Heart right ventricle (tissue), 16 donors: ENCODE data around the gene CNKSR2. TPM values are rescaled to one million over a fixed set of nuclear protein-coding genes. Genes with fewer than 3 reads are reported as not detected.

Experiments used
- ATAC-seq, 8 donors: fragments of 200-7000 bp; cut with Tn5 transposase; one replicate each; pipeline ENCODE4 v1.9.1; 2020; ENCODE audit warnings: mild to moderate bottlenecking in 8 of 8, moderate library complexity in 8 of 8, moderate number of reproducible peaks in 1 of 8
- DNase-seq, 2 donors: peaks; one replicate each; pipeline ENCODE4 v3.0.0-alpha.2; 2020
- H3K27ac ChIP-seq, 10 donors: fragments of 200-600 bp; sonication (generic) in 2 of 10; one replicate each; pipeline versions ENCODE4 v1.5.0 to v1.8.0; 2020 to 2022; ENCODE audit warnings: mild to moderate bottlenecking in 3 of 10
- H3K27me3 ChIP-seq, 7 donors: fragments of 200-600 bp; one replicate each; pipeline ENCODE4 v1.8.0; 2021 to 2022; ENCODE audit warnings: mild to moderate bottlenecking in 2 of 7
- H3K36me3 ChIP-seq, 9 donors: fragments of 200-600 bp; sonication (generic) in 1 of 9; one replicate each; pipeline versions ENCODE4 v1.5.0 to v1.8.0; 2020 to 2022; ENCODE audit warnings: mild to moderate bottlenecking in 2 of 9
- H3K4me1 ChIP-seq, 9 donors: fragments of 200-600 bp; sonication (generic) in 1 of 9; one replicate each; pipeline versions ENCODE4 v1.5.0 to v1.8.0; 2020 to 2022; ENCODE audit warnings: mild to moderate bottlenecking in 4 of 9
- H3K4me3 ChIP-seq, 10 donors: fragments of 200-600 bp; sonication (generic) in 2 of 10; one replicate each; pipeline versions ENCODE4 v1.5.0 to v1.8.0; 2020 to 2022; ENCODE audit warnings: mild to moderate bottlenecking in 7 of 10, moderate library complexity in 2 of 10
- H3K9me3 ChIP-seq, 11 donors: fragments of 200-600 bp in 10 of 11; sonication (generic) in 2 of 11; one replicate each; pipeline versions ENCODE4 v1.5.0 to v1.8.0; 2013 to 2022; ENCODE audit warnings: mild to moderate bottlenecking in 2 of 11, control low read depth in 1 of 11, moderate library complexity in 1 of 11
- WGBS, 2 donors: extraction: QIAGEN DNeasy Blood & Tissue Kit; methylation state at CpG; one replicate each; pipeline ENCODE4 v1.1.7; 2013; ENCODE audit warnings: inconsistent platforms in 1 of 2; 5-methylcytosine and 5-hydroxymethylcytosine counted together
- intact Hi-C, 10 donors: fragments of 100-400 bp; cut with DNase I; formaldehyde crosslinking; loops; one replicate each; pipeline versions ENCODE4 v1.11.1 to v1.14.2; 2022
- polyA plus RNA-seq, 2 donors: library from polyadenylated mRNA; stranded (reverse); fragments of 200-250 nt; gene quantifications; one replicate each; pipeline ENCODE4 v1.2.3, GENCODE V29; 2013
- total RNA-seq, 10 donors: library from RNA; stranded (reverse); fragmentation: NEBNext Ultra II Directional in 3 of 10; extraction: Animal tissue kit (Norgen Biotek cat#: 25700) in 3 of 10; gene quantifications; one replicate each; pipeline versions ENCODE4 v1.2.1 to v1.2.4, GENCODE V29; 2021 to 2023
- TF ChIP-seq, protein P1 (sequence below), 9 donors: fragments of 200-600 bp; sonication (generic) in 2 of 9; IDR thresholded peaks; one replicate each; pipeline versions ENCODE4 v1.5.0 to v1.8.0; 2021 to 2022; ENCODE audit warnings: antibody characterized with exemption in 9 of 9, mild to moderate bottlenecking in 5 of 9, moderate library complexity in 1 of 9
- donor health status: Arrhythmogenic right ventricular cardiomyopathy.
- donor health status: ischemic (EF 13 %, LVEDD 7.1; RV severe dilation, severe dysfunction).
- donor health status: healthy with polysubstance abuse.
- donor health status: DM: no; HTN: yes; CAD: no.
- donor health status: DM: no; HTN: no; CAD: no.
- donor health status: ischemic (EF 25% LVEDD 6.9; RV normal size, moderate dysfunction).
- donor health status: ischemic (EF 25% LVEDD 5.7; RV mildly dilated, moderate dysfunction).
- donor health status: healthy.
- donor health status: DM: yes; HTN: yes; CAD: no.
- donor health status: Ischemic cardiomyopathy.
- donor health status: ischemic (EF 35%, LVEDD 5.7; RV mildly dilated, moderate dysfunction).
- donor health status: nonischemic (EF 11% LVEDD 7.7; RV severe dilation, severe dysfunction).
- donor health status: DM: yes; HTN: yes; CAD: no.
- donor health status: PGD.
- donor health status: ischemic (EF 29% LVEDD 5.4; RV normal size, mild dysfunction).
- donor health status: nonischemic (EF 23%, LVEDD 6.1; RV moderate dilation, normal function).

Gene CNKSR2
- total and polyA plus RNA-seq, 12 donors, result 0.03 to 1.6 (median 0.44) TPM

GRCh38 chrX:21660156-21660555 lies 285.9 kb downstream of the CNKSR2 start:
- Histone ChIP-seq H3K27ac (peak overlapping the region in 4 of 10 donors; percentile 47 to 80 (median 61)), H3K4me3 (peak overlapping the region in 5 of 10 donors; percentile 49 to 54 (median 52))

GRCh38 chrX:21661316-21661715 lies 287.1 kb downstream of the CNKSR2 start:
- whole genome bisulfite sequencing, 2 donors, result 58 to 64% methylated on average over 6 of the region's 6 CpGs
- peak overlapping the region in 1 of 10 donors; percentile 49 for H3K4me3 ChIP-seq
- H3K27ac ChIP-seq, result peak overlapping the region in 5 of 10 donors; percentile 35 to 80 (median 56)
- TF ChIP-seq, protein P1, sequence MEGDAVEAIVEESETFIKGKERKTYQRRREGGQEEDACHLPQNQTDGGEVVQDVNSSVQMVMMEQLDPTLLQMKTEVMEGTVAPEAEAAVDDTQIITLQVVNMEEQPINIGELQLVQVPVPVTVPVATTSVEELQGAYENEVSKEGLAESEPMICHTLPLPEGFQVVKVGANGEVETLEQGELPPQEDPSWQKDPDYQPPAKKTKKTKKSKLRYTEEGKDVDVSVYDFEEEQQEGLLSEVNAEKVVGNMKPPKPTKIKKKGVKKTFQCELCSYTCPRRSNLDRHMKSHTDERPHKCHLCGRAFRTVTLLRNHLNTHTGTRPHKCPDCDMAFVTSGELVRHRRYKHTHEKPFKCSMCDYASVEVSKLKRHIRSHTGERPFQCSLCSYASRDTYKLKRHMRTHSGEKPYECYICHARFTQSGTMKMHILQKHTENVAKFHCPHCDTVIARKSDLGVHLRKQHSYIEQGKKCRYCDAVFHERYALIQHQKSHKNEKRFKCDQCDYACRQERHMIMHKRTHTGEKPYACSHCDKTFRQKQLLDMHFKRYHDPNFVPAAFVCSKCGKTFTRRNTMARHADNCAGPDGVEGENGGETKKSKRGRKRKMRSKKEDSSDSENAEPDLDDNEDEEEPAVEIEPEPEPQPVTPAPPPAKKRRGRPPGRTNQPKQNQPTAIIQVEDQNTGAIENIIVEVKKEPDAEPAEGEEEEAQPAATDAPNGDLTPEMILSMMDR (IDR thresholded peaks at IDR 0.05), result no peak
- peaks cover 0 to 3% (median 0%) of the 10 kb centered on the region in 9 donors for H3K4me1 ChIP-seq
- H3K27me3 ChIP-seq, result peaks cover 0 to 63% (median 7%) of the 10 kb centered on the region in 7 donors
- H3K9me3 ChIP-seq, result peaks cover 0 to 6% (median 0%) of the 10 kb centered on the region in 11 donors
- no peaks in the 10 kb centered on the region for H3K36me3 ChIP-seq
- ATAC-seq (no peak), DNase-seq (no peak)
- intact Hi-C loops, result no loop called here

More at GRCh38 chrX:21660156-21660555, 285.9 kb downstream of the CNKSR2 start:
- TF ChIP-seq, protein P1 (IDR thresholded peaks at IDR 0.05), result no peak
- Histone ChIP-seq H3K9me3 (peaks cover 0 to 6% (median 0%) of the 10 kb centered on the region in 11 donors), H3K27me3 (peaks cover 0 to 71% (median 7%) of the 10 kb centered on the region in 7 donors), H3K36me3 (no peaks in the 10 kb centered on the region), H3K4me1 (peaks cover 0 to 3% (median 0%) of the 10 kb centered on the region in 9 donors)
- intact Hi-C loops, result no loop called here
- 73 to 81% methylated on average over 2 of the region's 2 CpGs for WGBS, 2 donors
- DNase-seq, result no peak
- no peak for ATAC-seq

DNA sequence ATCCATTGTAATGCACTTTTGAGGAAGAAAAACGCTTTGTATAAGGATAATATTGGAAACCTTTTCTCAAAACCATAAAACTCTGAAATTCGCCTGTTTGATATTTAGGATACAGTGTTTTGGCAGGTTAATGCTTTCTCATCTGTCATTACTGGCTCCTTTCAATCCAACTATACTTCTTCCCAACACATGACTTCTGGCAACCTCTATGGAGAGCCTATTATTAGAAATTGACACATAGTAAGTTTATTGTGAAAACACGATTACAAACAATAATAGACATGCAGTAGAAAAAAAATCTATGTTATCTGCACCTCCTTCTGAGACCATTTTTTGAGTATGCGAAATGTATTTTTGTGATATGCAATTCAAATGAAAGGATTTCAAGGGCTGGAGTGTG lies 288.5 kb downstream of the CNKSR2 start:
- WGBS, 2 donors, result 51 to 53% methylated on average over 4 of the region's 4 CpGs
- ATAC-seq (no peak), DNase-seq (no peak)
- peaks cover 0 to 49% (median 0%) of the 10 kb centered on the region in 7 donors for H3K27me3 ChIP-seq
- H3K27ac ChIP-seq, result peak overlapping the region in 5 of 10 donors; percentile 22 to 80 (median 56)
- H3K9me3 ChIP-seq, result no peaks in the 10 kb centered on the region
- TF ChIP-seq, protein P1 (IDR thresholded peaks at IDR 0.05), result no peak
- peaks cover 0 to 3% (median 0%) of the 10 kb centered on the region in 9 donors for H3K4me1 ChIP-seq
- H3K4me3 ChIP-seq, result no peak overlapping the region
- no peaks in the 10 kb centered on the region for H3K36me3 ChIP-seq
- intact Hi-C loops, result no loop called here

- H3K36me3 ChIP-seq, result no peaks in the 10 kb centered on the region
- no peaks in the 10 kb centered on the region for H3K9me3 ChIP-seq
- peaks cover 0 to 16% (median 0%) of the 10 kb centered on the region in 7 donors for H3K27me3 ChIP-seq
- ATAC-seq, result peak in 7 of 8 donors; percentile 37 to 87 (median 72)
- H3K4me3 ChIP-seq, result no peak overlapping the region
- H3K4me1 ChIP-seq, result peaks cover 0 to 3% (median 0%) of the 10 kb centered on the region in 9 donors
- no peak for DNase-seq
- TF ChIP-seq, protein P1 (IDR thresholded peaks at IDR 0.05), result no peak
- H3K27ac ChIP-seq, result peak overlapping the region in 5 of 10 donors; percentile 40 to 74 (median 65)
- intact Hi-C loops, result no loop called here
- 45% methylated on average over 4 of the region's 4 CpGs for WGBS, 2 donors
These were observed 292.0 kb downstream of the CNKSR2 start for GRCh38 chrX:21666252-21666651.
